Stimulated activated CD4-positive, alpha-beta T cell treated with anti-CD3 and anti-CD28 coated beads, Interleukin-15, amount 100 ng/mL, for 48 hours (primary cell): Measurements from ENCODE around the gene FLT3LG.

Source experiments
- DNase-seq, 2 donors: peaks; one replicate each; pipeline ENCODE4 v3.0.0-alpha.2; 2020; ENCODE audit warnings: low read depth in 2 of 2

FLT3LG gene, protein sequence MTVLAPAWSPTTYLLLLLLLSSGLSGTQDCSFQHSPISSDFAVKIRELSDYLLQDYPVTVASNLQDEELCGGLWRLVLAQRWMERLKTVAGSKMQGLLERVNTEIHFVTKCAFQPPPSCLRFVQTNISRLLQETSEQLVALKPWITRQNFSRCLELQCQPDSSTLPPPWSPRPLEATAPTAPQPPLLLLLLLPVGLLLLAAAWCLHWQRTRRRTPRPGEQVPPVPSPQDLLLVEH

DNA sequence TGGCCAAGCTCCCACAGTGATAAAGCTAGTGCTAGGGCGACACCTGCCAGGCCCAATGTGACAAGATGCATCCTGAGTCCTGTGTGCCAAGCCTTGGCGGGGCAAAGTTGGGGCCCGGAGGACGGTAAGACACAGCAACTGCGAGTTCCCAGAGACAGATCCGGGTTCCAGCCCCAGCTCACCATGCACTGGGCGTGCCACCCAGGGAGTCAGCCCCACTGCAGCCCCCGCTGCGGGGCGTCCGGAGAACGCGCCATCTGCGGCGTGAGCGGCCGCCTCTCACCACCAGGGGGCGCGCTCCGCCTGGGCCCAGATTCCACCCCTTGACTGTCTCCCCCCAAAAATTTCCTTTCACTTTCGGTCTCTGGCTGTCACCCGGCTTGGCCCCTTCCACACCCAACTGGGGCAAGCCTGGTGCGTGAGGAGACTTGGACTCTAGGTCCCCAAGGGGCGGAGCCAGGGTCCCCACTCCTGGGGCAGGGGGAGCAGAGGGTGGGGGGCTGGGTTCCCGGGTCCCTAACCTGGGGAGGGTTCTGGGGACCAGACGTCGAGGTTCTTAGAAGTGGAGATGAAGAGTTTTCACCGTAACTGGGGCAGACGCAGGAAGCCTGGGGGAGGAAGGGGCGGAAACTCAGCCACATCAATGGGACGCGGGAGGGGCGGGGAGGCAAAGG is at the start of gene FLT3LG:
FLT3LG (plus strand) TSS at position 348 of the 674 bp plus-strand sequence. CDS start 425 bp downstream, outside the sequence.
- peak; percentile 74 to 85 for DNase-seq

DNA sequence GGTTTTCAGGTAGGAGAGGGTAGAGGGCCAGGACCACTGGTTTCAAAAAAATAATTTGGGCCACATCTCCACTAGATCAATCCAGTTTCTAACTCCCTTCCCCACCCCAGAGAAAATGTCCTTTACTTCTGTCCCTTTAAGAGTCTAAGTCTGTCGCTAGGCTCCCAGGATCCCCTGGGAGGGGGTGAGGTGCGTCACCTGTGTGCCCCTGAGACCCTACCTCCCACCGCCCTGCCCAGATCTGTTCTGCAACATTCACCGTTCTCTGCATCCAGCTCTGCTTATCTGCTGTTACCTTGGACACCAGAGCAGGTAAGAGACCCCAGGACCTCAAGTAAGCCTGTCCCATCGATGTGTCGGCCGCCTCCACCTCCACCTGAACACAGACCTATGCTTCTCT is 48.8 kb upstream of the FLT3LG start, which contains the start of gene GFY:
GFY (plus strand) TSS at position 211 of the 400 bp plus-strand sequence. CDS start 1,043 bp downstream, outside the sequence.
- DNase-seq = no peak

DNA sequence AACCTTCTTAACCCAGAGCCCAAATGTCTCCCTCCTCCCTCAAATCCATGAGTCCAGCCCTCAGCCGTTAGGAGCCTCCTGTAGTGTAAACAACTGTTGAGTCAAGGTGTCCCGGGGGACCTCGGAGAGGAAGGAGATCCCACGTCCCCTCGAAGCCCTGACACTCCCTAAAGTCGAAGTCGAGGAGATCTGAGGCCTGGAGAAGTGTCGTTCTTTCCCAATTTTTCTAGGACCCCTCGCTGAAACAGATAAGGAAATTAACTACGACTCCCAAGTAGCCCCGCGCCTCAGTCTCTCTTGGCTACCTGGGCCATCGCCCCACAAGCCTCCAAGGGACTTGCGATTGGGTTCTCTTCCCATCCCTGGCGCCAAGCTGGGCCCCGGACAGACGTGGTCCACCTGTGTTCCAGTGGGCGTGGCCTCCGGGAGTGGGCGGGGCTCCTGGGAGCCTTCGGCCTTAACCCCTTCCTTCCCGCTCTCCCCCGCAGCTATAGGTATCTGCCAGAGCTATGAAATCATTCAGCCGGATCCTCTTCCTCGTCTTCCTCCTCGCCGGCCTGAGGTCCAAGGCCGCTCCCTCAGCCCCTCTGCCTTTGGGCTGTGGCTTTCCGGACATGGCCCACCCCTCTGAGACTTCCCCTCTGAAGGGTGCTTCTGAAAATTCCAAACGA is 48.0 kb upstream of the FLT3LG start:
- no peak for DNase-seq

DNA sequence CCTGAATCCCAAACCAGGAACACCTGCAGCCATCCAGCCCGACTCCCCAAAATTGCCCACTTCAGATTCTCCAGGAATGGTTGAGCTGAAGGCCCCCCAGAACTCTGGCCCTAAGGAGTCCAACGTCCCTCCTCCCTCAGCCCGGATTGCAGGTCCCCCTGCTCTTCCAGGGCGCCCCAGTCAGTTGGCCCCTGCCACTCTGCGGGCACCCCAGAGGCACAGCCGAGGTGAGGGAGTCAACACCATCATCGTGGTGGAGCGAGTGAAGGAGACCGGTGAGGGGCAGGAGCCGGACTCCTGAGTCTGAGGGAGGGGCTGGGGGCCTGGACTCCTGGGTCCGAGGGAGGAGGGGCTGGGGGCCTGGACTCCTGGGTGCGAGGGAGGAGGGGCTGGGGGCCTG is 46.7 kb upstream of the FLT3LG start:
- DNase-seq = no peak

DNA sequence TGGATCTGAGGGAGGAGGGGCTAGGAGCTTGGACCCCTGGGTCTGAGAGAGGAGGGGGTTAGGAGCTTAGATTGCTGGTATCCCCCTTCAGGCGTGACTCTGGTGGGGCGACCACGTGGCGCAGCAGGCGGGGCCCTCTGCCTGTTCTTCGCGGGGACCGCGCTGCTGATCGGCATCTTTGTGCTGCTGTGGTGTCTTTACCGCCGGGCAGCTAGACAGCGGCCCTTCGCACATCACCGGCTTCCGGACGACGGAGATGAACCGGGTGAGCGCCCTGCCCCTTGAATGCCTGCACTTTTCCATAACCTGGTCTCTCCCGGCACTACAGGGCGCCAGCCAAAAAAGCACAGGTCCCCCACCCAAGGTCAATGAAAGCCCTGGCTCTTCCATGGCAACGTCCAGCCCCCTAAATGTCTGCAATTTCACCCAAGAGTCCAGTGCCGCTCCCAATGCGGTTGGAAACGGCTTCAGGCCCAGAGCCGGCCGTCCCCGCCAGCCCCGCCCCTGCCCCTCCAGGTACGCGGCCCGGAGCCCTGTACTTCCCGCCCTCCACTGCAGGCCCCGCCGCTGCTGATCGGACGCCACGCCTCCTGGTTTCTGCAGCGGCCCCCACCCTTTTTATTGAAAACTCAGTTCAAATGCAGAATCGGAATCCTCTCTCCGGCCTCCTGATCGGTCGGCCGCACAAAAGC is 46.0 kb upstream of the FLT3LG start:
- no peak for DNase-seq

DNA sequence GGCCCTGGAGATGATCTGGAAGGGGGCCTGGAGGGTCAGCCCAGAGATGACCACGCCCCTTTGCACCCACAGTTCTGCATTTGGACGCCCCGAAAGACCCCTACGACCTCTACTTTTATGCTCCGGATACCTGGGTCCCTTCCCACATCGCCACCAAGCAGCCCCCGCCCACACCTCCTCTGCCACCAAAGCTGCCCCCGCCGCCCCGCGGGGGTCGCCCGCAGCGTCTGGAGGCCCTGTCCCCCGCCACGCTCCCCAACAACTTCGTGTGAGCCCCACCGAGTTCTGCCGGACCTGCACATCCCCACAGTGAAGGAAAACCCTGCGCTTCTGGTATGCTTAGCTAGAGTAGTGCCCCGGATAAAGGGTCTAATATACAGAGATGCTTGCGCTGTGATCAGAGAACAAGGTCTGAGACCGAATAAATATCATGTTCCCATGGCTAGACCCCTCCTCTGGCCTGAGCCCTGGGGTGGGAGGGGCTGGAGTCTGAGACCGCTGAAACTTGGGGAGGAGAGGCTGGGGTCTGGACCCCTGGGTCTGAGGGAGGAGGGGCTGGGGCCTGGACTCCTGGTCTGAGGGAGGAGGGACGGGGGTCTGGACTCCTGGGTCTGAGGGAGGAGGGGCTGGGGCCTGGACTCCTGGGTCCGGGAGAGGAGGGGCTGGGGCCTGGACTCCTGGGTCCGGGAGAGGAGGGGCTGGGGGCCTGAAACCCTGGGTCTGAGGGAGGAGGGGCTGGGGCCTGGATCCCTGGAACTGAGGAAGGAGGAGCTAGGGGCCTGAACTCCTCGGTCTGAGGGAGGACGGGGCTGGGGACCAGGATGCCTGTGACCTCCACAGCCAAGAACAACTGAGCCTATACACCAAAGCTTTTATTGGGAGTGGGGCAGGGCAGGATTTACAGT is 45.2 kb upstream of the FLT3LG start:
- DNase-seq = no peak

DNA sequence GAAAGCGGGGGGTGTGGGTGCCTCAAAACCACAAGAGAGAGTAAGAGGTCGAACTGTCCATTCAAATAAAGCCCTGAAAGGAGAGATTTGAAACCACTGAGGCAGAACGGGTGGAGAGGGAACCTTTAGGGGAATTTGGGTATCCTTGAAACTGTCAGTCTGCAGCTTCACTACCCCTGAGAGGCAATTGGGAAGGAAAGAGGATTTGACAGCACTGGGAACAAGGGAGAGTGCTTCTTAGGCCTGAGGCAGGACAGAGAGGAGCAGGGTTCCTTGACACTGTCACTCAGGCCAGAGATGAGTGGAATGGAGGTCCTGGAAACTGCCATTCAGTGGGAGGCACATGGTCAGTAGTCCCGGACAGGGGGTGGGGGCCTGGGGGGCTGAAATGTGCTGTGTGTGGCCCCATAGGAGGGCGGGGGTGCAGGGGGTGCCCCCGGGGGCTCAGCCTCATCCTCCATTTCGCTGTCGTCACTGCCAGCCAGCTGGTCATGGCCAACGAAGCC is 43.8 kb upstream of the FLT3LG start:
- DNase-seq = no peak

DNA sequence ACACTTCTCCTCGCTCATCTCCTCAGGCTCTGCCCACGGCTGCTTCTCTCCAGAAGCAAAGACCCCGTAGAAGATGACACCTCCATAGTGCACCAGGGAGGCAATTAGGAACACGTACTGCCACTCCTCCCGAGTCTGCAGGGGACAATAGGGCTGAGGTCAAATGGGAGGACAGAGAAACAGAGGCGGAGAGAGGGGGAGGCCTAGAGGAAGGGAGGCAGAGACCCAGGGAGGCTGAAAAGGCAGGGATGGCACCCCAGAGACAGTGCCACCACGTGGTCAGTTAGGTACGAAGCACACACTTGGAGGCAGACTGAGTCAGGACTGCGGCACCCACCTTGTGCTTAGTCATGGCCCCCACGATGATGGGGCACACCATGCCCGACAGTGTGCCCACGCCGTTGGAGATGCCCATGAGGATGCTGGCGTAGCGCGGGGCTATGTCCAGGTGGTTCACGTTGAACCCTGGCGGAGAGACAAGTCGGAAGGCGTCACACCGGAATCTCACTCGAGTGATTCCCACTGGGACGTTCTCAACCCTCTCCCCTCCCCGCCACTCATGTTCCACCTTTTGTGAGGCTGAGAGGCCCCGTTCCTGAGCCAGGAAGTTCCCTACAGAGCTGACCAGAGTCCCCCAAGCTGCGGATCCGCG is 43.2 kb upstream of the FLT3LG start:
- peak in 1 of 2 donors; percentile 45 for DNase-seq

DNA sequence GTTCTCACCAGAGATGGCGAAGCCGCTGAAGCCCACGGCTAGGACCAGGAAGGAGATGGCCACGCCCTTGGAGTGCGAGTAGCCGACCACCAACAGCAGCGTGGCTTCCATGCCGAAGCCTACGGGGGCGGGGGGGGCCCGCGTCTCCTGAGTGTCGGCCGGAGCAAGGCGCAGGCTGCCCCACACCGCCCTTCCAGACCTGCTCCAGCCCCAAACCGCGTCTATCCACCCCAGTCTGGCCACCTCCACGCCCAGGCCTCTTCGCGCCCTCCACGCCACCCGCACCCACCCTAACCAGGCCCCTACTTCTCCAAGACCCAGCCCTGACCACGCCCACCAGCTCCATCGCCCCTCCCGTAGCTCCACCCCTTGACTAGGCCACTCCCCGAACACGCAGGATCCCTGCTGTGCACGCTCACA is 42.7 kb upstream of the FLT3LG start:
- no peak for DNase-seq

DNA sequence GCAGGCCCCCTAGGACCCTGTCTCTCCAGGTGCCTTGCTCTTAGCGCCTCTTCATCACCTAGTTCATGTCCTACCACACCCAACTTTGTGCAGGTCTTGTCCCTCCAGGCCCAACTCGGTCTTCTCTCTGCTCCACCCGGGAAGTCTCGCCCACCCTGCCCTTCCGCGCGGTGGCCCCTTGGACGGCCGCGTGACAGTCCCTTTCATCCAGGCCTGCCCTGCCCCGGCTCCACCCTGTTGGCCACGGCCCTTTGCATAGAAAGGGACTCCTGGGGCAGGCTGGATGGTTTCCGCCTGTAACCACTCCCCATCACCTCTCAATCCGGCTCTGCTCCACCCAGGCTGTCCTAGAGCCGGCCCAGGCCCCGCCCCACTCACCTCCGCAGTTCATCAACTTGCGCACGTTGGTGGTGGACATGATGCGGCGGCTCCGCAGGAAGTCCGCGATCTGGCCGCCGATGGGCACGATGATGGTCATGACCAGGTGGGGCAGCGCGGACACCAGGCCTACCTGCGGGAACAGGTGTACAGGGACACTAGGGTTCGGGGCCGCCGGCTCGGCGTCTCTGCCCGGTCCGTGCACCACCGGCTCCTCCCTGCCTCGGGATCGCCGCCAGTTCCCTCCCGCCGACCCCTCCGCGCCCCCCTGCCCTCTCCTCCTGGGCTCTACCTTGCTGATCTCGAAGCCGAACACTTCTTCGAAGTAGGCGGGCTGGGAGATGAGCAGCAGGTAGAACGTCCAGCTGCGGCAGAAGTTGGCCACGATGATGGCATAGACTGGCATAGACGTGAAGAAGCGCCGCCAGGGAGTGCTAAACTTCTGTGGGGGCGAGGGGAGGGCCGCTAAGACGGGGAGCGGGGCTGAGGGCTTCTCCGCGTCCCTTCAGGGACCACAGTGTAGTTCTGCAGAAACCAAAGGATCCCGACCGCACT is 41.6 kb upstream of the FLT3LG start:
- DNase-seq = no peak

DNA sequence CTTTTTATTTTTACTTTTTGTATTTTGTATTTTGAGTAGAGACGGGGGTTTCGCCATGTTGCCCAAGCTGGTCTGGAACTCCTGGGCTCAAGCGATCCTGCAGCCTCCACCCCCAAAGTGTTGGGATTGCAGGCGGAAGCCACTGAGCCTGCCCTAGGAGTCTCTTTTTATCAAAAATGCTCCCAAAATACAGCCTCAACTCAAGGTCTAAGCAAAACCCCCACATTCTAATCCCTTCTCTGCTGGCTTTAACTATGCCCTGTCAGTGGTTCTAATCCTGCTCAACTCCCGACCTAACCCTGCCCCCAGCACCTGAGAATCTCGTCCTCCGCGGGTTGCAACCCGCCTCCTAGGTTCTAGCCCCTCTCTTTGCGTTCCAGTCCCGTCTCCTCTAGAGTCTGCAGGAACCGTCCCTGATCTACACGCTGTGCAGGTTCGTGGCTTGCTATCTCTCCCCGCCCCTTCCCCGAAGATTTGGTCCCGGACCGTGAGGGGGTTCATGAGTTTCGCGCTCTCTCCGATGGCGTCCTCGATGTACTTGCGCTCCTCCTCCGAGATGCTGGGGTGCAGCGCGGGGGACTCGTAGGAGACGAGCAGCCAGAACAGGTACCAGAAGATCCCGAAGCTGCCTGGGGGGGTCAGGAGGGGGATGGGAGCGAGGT is 40.6 kb upstream of the FLT3LG start:
- no peak for DNase-seq

DNA sequence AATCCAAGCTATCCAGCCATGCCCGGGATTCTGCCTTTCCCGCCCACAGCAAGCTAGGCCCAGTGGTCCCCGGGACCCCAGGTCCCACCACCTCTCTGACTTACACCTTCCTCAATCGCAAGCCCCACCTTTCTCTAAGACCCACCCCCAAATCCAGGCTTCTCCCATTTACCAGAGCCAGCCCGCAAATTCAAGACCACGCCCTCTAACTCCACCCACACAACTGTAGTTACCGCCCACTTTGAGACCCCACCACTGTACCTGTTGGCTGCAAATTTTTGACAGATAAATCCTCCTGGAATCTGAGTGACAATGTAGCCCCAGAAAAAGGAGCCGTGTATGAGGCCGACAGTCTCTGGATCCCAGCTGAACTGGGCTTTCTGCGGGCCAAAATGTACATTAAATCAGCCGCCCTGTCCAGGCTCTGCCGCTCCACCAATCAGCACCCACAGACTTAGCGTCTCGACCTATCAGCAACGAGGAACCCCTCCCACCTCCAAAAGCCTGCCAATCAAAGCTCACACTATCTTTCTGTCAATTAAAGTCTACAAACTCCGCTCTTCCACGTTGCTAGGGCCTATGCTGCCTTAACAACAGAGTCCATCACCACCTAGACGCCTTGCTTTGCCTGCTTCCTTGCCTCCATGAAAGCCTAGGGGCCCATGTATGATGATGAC is 39.0 kb upstream of the FLT3LG start:
- no peak for DNase-seq

DNA sequence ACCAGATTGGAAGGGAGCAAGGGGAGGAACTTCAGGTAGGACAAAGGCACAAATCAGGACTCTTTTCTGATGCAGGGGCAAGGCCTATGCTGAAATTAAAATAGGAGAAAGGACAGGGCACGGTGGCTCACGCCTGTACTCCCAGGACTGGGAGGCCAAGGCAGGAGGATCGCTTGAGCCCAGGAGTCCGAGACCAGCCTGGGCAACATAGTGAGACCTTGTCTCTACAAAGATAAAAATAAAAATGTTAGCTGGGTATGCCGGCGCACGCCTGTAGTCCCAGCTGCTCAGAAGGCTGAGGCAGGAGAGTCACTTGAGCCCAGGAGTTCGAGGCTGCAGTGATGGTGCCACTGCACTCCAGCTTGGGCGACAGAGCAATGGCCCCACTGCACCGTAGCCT is 38.3 kb upstream of the FLT3LG start:
- DNase-seq = no peak

DNA sequence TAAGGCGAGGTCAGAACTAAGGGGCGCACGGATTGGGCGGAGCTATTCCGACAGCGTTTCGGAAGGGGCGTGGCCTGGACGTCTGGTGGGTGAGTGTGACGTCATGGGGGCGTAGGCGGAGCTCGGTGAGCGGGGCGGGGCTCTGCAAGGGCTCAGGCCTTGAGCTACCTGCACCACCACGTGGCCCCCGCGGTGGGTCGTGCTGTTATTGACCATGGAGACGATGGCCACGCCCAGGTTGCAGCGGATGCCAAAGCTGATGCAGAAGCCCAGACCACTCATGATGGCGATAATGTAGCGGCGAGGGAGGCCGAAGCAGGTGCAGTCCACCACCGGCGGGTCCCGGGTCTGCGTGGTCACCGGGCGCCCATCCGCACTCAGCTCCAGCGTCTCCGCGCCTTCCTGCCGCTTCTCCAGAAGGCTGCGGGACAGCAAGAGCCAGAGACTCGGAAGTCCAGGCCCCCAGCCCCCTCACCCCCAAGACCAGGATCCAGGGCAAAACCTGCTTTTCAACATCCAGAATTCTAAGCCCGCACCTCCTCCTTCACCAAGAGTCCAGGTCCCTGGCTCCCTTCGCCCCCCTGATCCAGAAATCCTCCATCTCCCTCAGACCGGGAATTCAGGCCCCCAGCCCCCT is 37.5 kb upstream of the FLT3LG start:
- peak; percentile 56 to 78 for DNase-seq

DNA sequence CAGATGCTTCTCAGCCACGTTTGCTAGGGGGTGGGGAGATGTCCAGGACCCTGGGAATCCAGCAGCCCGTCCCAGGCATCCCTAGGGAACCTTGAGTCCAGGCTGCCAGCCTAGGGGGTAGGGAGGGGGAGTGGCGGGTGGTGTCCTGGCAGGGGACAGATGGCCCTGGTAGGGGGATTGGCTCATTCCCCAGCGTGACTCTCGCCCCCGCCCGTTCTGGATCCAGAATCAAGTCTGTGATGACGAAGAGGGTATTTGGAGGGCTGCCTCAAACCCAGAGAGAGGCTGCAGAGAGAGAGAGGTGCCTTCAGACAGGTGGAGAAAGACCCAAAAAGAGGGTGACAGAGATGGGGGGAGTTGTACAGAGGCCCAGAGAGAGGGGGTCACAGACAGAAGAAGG is 36.8 kb upstream of the FLT3LG start:
- no peak for DNase-seq

DNA sequence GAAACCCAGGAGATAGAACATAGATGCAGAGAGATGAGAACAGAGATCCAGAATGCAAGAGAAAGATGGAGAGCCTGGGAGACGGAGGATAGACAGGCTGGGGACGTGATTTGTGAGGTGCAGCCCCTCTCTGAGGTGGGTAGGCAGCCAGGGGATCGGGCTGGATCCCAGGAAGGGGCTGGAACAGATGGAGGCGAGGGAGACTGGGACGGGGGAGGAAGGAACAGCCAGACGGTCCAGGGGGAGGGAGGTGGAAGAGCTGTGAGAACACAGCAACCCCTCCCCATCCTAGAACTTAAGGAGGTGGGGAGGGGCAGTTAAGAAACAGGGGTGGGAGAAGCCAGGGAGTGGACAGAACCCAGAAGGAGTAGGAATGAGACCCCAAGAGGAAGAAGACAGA is 35.8 kb upstream of the FLT3LG start:
- no peak for DNase-seq

DNA sequence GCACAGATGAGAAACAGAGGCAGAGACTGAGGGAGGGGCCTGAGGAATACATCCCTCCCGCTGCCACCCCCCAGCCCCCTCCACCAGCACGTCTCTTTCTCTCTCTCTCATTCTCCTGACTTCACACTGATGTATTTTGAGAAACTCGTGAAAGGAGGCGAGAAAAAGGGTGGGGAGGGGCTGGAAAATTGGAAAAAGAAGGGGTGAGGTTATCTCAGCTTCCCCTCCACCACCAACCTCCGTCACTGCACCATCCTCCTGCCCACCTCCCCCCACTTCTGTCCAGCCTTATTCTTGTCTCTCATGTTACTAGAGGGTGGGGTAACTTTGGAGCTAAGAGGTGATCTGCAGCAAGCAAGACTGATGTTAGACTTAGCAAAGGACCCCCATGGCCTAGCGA is 34.2 kb upstream of the FLT3LG start:
- no peak for DNase-seq
